SK-N-SH (cell line): ENCODE measurements around the gene BAG2. TPM values are rescaled to one million over a fixed set of nuclear protein-coding genes. Genes with fewer than 3 reads are reported as not detected.

Experiments
- CTCF ChIA-PET: fragments of 300-600, 350-600 bp; formaldehyde crosslinking; extraction: SDS; loops from one replicate; lab custom pipeline; 2021; lab: Yijun Ruan, JAX
- POLR2A ChIA-PET: fragments of 350-600 bp; sonication (Branson Sonifier 250); formaldehyde crosslinking; extraction: SDS; loops from one replicate; lab custom pipeline; 2020; ENCODE audit warnings: antibody characterized with exemption, inconsistent platforms; lab: Yijun Ruan, JAX
- DNase-seq: peaks from one replicate; pipeline ENCODE4 v3.0.0; 2012
- H2AFZ ChIP-seq: fragments of 200-600 bp; sonication (generic); 2 replicates; pipeline ENCODE4 v1.8.1; 2016; ENCODE audit warnings: antibody characterized with exemption, mild to moderate bottlenecking, low read depth
- H3F3A ChIP-seq: fragments of 200-600 bp; sonication (generic); replicated peaks from 2 replicates; pipeline ENCODE3; 2016; ENCODE audit warnings: antibody characterized with exemption, mild to moderate bottlenecking; ENCODE audit not compliant: insufficient read depth
- H3K27ac ChIP-seq, 2 experiments: fragments of 200-500 bp in 1 of 2; fragments of 200-600 bp in 1 of 2; sonication (Bioruptor generic) in 1 of 2; sonication (generic), shearing (Covaris generic) in 1 of 2; 2 replicates each; pipeline versions ENCODE4 v1.5.1 to v1.6.1; 2014 to 2016; ENCODE audit warnings: low read depth in 2 of 2, inconsistent platforms in 1 of 2, low read length in 1 of 2, mild to moderate bottlenecking in 1 of 2, mixed read lengths in 1 of 2
- H3K27me3 ChIP-seq: fragments of 200-600 bp; sonication (generic), shearing (Covaris generic); 2 replicates; pipeline ENCODE4 v1.6.1; 2016; ENCODE audit warnings: mixed run types; ENCODE audit not compliant: insufficient read depth
- H3K36me3 ChIP-seq, 2 experiments: fragments of 200-500 bp in 1 of 2; fragments of 200-600 bp in 1 of 2; sonication (Bioruptor generic) in 1 of 2; sonication (generic) in 1 of 2; replicated peaks in 1 of 2; 2 replicates each; pipeline versions ENCODE3 to v1.5.1; 2014 to 2016; ENCODE audit warnings: low read length in 1 of 2, mild to moderate bottlenecking in 1 of 2; ENCODE audit not compliant: insufficient read depth in 2 of 2, control insufficient read depth in 1 of 2
- H3K4me1 ChIP-seq, 2 experiments: fragments of 200-500 bp in 1 of 2; fragments of 200-600 bp in 1 of 2; sonication (Bioruptor generic) in 1 of 2; sonication (generic), shearing (Covaris generic) in 1 of 2; 2 replicates each; pipeline versions ENCODE4 v1.5.1 to v1.6.1; 2014 to 2016; ENCODE audit warnings: low read depth in 1 of 2, low read length in 1 of 2, mixed run types in 1 of 2; ENCODE audit not compliant: insufficient read depth in 2 of 2, control insufficient read depth in 1 of 2
- H3K4me2 ChIP-seq: fragments of 200-600 bp; sonication (generic), shearing (Covaris generic); 2 replicates; pipeline ENCODE4 v1.6.1; 2017; ENCODE audit warnings: mixed run types
- H3K4me3 ChIP-seq, 2 experiments: fragments of 200-500 bp in 1 of 2; fragments of 200-600 bp in 1 of 2; sonication (Bioruptor generic) in 1 of 2; sonication (generic), shearing (Covaris generic) in 1 of 2; 2 replicates each; pipeline versions ENCODE4 v1.5.1 to v1.8.1; 2014 to 2016; ENCODE audit warnings: low read depth in 2 of 2, inconsistent platforms in 1 of 2, low read length in 1 of 2, mild to moderate bottlenecking in 1 of 2, mixed read lengths in 1 of 2, moderate library complexity in 1 of 2
- H3K79me2 ChIP-seq: fragments of 200-600 bp; sonication (generic); 2 replicates; pipeline ENCODE4 v1.8.1; 2017; ENCODE audit warnings: mild to moderate bottlenecking; ENCODE audit not compliant: insufficient read depth
- H3K9ac ChIP-seq: fragments of 200-600 bp; sonication (generic); 2 replicates; pipeline ENCODE4 v1.6.1; 2017; ENCODE audit warnings: mixed run types
- H3K9me2 ChIP-seq: fragments of 200-600 bp; sonication (generic); 2 replicates; pipeline ENCODE4 v1.6.1; 2017; ENCODE audit warnings: mixed run types
- H3K9me3 ChIP-seq: fragments of 200-600 bp; sonication (generic); 2 replicates; pipeline ENCODE4 v1.6.1; 2017; ENCODE audit warnings: mixed run types, mild to moderate bottlenecking, moderate library complexity
- H4K20me1 ChIP-seq: fragments of 200-600 bp; sonication (generic); 2 replicates; pipeline ENCODE4 v1.6.1; 2017; ENCODE audit warnings: mild to moderate bottlenecking, mixed run types; ENCODE audit not compliant: insufficient read depth
- EP300 ChIP-seq, 2 experiments: IDR thresholded peaks; 2 replicates each; pipeline versions ENCODE4 v1.4.0 to v1.6.1; 2012; ENCODE audit warnings: borderline replicate concordance in 1 of 2, low read depth in 1 of 2, low read length in 1 of 2
- EZH2phosphoT487 ChIP-seq: fragments of 200-600 bp; sonication (generic); IDR thresholded peaks from 2 replicates; pipeline ENCODE4 v1.6.1; 2017; ENCODE audit warnings: low read depth, mixed run types, mild to moderate bottlenecking, antibody characterized with exemption, moderate library complexity, borderline replicate concordance
- FOSL2 ChIP-seq: IDR thresholded peaks from 2 replicates; pipeline ENCODE4 v1.4.0; 2012; ENCODE audit warnings: low read depth, mild to moderate bottlenecking, moderate library complexity, borderline replicate concordance
- GABPA ChIP-seq: IDR thresholded peaks from 2 replicates; pipeline ENCODE4 v1.4.0; 2012; ENCODE audit warnings: low read depth, mild to moderate bottlenecking
- MAX ChIP-seq: IDR thresholded peaks from 2 replicates; pipeline ENCODE4 v1.4.0; 2012; ENCODE audit warnings: low read depth
- NFIC ChIP-seq: IDR thresholded peaks from 2 replicates; pipeline ENCODE4 v1.4.0; 2012; ENCODE audit warnings: borderline replicate concordance
- NRF1 ChIP-seq: IDR thresholded peaks from 2 replicates; pipeline ENCODE4 v1.6.1; 2012; ENCODE audit warnings: low read depth, mild to moderate bottlenecking, low read length
- POLR2AphosphoS5 ChIP-seq: IDR thresholded peaks from 2 replicates; pipeline ENCODE4 v1.6.1; 2012; ENCODE audit warnings: low read depth, low read length
- REST ChIP-seq: IDR thresholded peaks from 2 replicates; pipeline ENCODE4 v1.6.1; 2012; ENCODE audit warnings: mild to moderate bottlenecking, low read depth, low read length, moderate library complexity
- RFX5 ChIP-seq: IDR thresholded peaks from 2 replicates; pipeline ENCODE4 v1.6.1; 2012; ENCODE audit warnings: mild to moderate bottlenecking, improper control_type of control experiment, low read length
- RXRA ChIP-seq: IDR thresholded peaks from 2 replicates; pipeline ENCODE4 v1.4.0; 2012; ENCODE audit warnings: low read depth, mild to moderate bottlenecking, borderline replicate concordance
- SMC3 ChIP-seq: IDR thresholded peaks from 2 replicates; pipeline ENCODE4 v1.6.1; 2012; ENCODE audit warnings: low read depth, low read length, improper control_type of control experiment
- ZBTB33 ChIP-seq: IDR thresholded peaks from 2 replicates; pipeline ENCODE4 v1.4.0; 2012; ENCODE audit warnings: low read depth, borderline replicate concordance
- WGBS: methylation state at CpG from one replicate; pipeline ENCODE4 v1.1.6; 2017; ENCODE audit warnings: low lambda C conversion rate; 5-methylcytosine and 5-hydroxymethylcytosine counted together
- polyA plus RNA-seq, 3 experiments: library from polyadenylated mRNA; depleted of rRNA; stranded (reverse); fragments of >200 nt; gene quantifications; 2 replicates each; pipeline ENCODE4 v1.2.3, GENCODE V29; 2012

BAG2 gene
- polyA plus RNA-seq, 1 of the 3 experiments (the other 2 are of a cell fraction), result 5.3 TPM

- Histone ChIP-seq H3K4me3 (peak overlapping the region; percentile 86 to 99), H3K9me2 (no peaks in the 10 kb centered on the region), H4K20me1 (no peaks in the 10 kb centered on the region), H3K36me3 (peaks cover 0 to 22% of the 10 kb centered on the region in 2 experiments), H3K4me2 (peak overlapping the region; percentile 89), H2AFZ (peak overlapping the region; percentile 97), H3K27ac (peak overlapping the region; percentile 89 to 94), H3K9ac (peak overlapping the region; percentile 94), H3K27me3 (no peaks in the 10 kb centered on the region), H3K4me1 (peaks cover 0 to 7% of the 10 kb centered on the region in 2 experiments; a peak in 2 of 4 replicates), H3K79me2 (peaks cover 41% of the 10 kb centered on the region), H3F3A (peaks cover 21% of the 10 kb centered on the region), H3K9me3 (0 out of 2 replicates have a peak, but pooled peaks cover 7% of the 10 kb centered on the region)
- 88% methylated on average over 5 of the region's 5 CpGs for WGBS
- CTCF ChIA-PET, result interaction anchor here (2.3 kb wide), 1 partner anchor 16 kb away, joined by 7 read pairs; no protein-coding TSS in a partner anchor
- no peak for DNase-seq
- POLR2A ChIA-PET, result interaction anchor here (1.8 kb wide), 1 partner anchor 51 kb away, joined by 8 read pairs; the partner anchor contains the start of gene BAG2
- TF ChIP-seq NFIC, result no peak
- TF ChIP-seq EZH2phosphoT487, result no peak
- TF ChIP-seq GABPA, result no peak
- TF ChIP-seq REST, result no peak
- TF ChIP-seq NRF1, result no peak
- TF ChIP-seq EP300 (IDR thresholded peaks at IDR 0.05; ENCODE audit: borderline replicate concordance in 1 of 2, low read depth in 1 of 2, low read length in 1 of 2), result no peak
- no peak for TF ChIP-seq RFX5
- TF ChIP-seq ZBTB33, result no peak
- TF ChIP-seq RXRA, result no peak
- TF ChIP-seq MAX, result no peak
- no peak for TF ChIP-seq SMC3
- TF ChIP-seq FOSL2, result no peak
- TF ChIP-seq POLR2AphosphoS5, result no peak
Measured at GRCh38 chr6:57222743-57223077, 50.6 kb downstream of the BAG2 start.
